ENCODE results near the gene HCN4.
"Not testable (repeated sequence)": the region's sequence is repeated elsewhere in the genome, so short reads cannot be mapped to it uniquely, and the experiment has no call there.

HCN4 gene

GRCh38 chr15:73324496-73325170 lies 44.1 kb downstream of the HCN4 start:
- no peak for DNase-seq

- no peak for DNase-seq
Observed at GRCh38 chr15:73323956-73324355, 44.8 kb downstream of the HCN4 start.

- DNase-seq: no peak
Observed at GRCh38 chr15:73323374-73323955, 45.3 kb downstream of the HCN4 start.

GRCh38 chr15:73322665-73323373 lies 45.9 kb downstream of the HCN4 start:
- no peak for DNase-seq

- no peak for DNase-seq
Observed at GRCh38 chr15:73321496-73322450, 47.0 kb downstream of the HCN4 start.

DNA sequence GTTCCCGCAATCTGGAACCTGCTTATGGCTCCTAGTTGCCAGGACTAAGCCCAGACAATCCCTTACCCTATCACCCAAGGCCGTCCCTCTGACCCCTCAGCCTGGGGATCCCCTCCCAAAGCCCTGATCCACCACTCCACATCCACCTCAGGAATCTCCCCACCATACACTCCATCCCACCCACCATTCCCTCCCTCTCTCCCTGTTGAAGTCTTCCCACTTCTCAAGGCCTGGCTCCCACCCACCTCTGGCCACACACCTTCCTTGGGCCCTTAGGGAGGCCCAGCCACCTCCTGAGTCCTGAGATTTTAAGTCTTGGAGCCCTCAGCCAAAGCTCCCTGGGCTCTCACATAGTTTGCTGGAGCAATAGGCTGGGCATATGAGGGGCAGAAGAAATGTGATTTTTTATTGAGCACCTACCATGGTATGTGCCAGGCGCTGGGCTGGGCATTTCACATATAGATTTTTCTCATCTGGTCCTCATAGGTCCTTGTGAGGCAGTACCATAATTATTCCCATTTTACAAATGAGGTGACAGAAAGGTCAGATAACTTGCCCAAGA lies 48.1 kb downstream of the HCN4 start:
- no peak for DNase-seq

- no peak for DNase-seq
Observed at GRCh38 chr15:73319460-73320245, 49.1 kb downstream of the HCN4 start.

DNA sequence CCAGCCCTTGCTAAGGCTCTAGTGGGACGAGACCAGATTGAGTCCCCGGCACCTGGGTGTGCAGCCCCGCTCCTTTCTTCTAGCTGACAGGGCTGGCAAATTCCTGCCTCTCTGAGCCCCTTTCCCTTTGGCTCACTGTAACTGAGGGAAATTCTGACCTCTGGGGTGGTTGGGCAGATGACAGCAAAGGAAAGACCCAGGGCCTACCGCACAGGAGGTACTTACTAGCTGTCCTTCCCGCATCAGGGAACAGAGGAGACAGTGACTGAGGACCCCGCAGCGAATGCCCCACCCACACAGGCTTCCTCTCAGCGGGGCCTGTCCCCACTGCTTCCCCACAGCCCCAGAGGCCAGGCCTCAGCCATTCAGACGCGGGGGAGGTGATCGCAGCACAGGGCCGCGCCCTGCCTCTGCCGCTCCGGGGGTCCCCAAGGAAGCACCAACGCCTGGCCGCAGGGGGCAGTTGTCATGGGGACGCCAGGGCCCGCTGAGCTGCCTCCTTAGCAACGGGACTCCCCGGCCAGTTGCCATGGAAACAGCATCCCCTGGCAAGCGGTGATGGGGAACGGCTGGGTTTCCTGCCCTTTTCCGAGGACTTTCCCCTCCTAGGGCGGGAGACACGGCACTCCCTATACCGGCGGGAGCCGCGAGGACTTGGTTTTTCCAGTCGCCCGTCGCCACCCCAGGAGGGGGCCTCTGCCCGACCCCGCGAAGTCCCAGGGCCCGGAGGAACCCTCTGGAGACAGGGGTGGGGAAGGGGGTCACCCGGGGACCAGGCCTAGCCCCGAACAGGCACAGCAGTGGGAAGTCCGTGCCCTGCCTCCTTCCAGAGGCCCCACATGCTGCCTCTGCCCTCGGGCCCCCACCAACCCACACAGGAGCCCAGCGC lies 50.1 kb downstream of the HCN4 start:
- peak; percentile 62 for DNase-seq

- DNase-seq: no peak
Observed at GRCh38 chr15:73317651-73318462, 50.9 kb downstream of the HCN4 start.

- no peak for DNase-seq
Observed at GRCh38 chr15:73313861-73314260, 54.9 kb downstream of the HCN4 start.

DNA sequence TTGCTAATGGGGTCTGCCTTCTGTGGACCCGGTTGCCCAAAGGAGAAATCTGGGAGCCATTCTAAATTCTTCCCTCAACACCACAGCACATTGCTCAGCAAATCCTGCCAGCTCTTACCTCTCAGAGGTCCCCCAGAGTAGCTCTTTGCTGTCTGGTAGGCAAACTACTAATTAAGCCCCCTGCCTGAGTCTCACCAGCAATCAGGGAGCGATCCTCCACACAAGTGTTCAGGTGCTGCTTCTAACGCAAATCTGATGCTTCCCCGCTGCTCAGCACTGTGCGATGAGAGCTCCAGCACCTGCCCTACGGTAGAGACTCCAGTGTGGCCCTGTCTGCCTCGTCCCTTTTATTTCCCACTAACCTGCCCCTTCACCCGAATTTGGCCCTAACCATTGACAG lies 60.5 kb downstream of the HCN4 start:
- DNase-seq: no peak

DNA sequence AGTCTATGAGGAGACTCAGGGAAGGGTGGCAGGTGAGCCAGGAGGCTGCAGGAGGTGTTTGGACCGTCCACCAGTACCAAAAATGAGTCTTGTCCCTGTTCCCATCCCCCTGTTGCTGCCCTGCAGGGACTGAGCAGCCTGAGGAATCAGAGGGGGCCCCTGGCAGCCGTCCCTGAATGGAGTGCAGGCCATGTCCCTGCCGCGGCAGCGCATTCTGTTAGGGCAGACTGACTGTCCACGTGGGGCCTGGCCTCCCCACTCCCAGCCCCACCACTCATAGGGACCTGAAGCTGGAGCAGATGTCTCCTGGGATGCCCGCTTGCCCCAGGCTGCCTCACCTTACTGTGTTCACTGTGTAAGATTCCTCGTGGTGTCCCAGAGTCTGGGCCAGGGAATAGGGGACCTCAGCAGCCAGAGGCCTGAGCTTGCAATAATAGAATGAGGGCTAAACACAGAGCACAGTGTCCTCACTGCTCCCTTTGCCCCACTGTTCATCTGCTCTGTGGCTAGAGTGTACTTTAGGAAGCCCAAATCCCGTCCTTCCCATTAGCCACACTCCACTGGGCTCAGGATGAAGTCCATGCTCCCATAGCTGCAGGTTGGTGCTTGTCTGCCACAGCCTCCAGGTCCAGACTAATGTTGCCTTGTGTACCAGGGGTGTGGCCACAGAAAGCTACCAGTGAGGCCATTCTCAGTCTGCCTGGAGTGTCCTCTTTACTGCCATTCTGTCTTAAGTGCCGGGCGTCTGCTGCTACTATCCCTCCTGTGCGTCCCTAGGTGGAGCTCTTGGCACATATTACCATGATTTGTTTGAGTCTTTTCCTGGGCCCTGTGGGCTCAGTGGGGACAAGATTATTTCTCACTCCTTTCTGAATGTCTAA lies 63.2 kb downstream of the HCN4 start:
- DNase-seq: peak; percentile 68

DNA sequence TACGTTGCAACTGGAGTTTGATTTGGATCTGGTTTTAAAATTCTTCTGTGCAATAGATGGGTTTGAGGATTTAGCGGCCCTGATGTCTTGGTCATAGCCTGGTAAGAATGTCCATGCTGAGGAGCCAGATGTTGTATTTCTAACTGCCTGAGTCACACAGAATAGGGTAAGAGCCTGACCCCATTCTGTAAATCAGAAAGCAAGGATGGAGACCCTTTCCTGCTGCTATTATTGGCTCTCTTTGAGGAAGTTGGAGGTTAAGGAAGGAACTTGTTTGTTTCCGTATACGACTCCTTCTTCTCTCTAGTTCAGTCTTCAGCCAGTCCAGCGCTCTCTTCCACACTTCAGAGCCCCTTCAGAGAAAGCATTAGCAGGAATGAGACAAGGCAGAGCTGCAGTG lies 65.1 kb downstream of the HCN4 start:
- no peak for DNase-seq

- DNase-seq: not testable (repeated sequence)
Observed at GRCh38 chr15:73300286-73300685, 68.5 kb downstream of the HCN4 start.

DNA sequence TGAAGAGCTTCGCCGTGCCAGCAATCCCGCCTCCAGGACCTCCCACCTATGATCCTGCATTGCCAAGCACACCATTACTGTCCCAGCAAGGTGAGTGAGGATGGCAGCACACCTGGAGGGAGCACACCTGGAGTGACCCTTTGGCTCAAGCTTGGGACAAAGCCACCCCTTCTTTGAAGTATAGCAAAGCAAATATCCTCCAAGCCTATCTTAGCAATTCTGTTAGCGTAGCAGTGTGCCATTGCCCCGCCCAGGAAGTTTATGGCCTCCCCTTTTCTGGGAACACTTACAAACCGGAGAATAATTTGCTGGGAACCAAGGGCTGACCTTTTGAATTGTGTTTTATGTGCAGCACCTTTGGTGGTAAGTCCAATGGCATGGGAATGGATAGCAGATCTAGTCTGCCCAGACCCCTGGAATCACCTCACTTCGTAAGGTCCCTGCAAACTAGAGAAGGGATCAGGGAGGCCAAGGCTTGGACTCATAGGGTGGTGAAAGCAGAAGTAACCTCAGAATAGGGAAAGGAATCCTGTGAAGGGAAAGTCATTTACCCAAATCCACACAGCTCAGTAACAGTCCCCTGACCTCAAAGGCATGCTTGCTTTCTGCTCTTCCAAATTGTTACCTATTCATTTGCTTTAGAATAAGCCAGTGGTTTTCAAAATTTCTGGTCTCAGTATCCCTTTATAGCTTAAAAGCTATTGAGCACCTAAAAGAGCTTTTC lies 70.1 kb downstream of the HCN4 start:
- DNase-seq: no peak

DNA sequence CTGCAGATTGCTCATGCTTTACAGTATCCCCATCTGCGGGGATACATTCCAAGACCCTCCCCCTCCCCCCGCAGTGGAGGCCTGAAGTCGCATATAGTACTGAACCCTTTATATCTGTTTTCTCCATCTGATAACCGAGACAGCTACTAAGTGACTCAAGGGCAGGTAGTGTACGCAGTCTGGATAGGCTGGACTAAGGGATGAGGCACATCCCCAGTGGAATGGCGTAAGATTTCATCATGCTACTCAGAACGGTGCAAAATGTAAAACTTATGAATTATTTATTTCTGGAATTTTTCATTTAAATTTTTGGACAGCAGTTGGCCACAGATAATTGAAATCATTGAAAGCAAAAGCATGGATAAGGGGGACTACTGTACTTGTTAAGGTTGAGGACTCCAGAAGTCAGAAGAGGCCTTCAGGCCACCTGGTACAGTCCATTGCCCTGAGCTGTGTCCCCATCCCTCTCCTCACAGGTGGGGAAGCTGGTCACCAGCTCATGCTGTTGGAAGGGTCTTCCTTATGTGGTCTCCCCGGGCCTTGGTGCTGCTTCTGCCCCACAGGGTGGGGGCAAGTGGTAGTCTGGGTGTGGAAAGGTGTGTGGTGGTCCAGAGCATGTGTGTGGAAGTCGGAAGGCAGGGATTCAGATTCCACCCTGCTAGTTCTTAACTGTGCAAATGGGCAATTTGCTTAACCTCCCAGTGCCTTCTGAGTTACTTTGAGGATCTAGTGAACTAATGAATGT lies 72.0 kb downstream of the HCN4 start:
- DNase-seq: no peak

DNA sequence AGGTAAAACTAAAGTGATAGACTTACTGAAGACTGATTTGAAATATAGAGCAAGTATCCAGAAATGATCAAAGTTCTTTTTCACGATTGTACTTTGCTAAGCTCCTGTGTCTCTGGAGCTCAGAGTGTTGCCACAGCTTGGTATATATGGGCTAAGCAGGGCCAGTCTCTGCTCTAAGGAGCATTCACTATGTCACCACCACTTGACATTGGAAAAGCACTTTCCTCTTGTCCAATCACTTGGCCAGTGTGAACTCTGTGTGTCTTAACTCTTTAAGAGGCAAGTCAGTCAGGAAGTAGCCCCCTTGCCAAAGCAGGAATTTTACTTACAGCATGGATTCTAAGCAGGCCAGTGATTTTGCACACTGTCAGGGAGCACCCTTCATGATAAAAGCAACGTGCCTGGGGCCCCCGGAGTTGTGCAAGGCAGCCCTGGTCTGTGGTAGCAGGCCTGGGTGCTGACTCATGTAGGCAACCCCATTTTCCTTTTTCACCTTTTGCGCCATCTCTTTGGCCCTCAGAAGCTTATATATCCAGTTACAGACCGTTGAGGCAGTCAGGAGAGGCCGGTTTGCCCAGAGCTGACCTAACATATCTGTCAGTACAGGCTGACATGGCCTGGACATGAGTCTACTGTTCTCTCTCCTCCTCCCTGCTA lies 73.0 kb downstream of the HCN4 start:
- no peak for DNase-seq
